ENCODE data around the gene RRBP1.
"Not testable (repeated sequence)": the region's sequence is repeated elsewhere in the genome, so short reads cannot be mapped to it uniquely, and the experiment has no call there.

The RRBP1 gene

DNA sequence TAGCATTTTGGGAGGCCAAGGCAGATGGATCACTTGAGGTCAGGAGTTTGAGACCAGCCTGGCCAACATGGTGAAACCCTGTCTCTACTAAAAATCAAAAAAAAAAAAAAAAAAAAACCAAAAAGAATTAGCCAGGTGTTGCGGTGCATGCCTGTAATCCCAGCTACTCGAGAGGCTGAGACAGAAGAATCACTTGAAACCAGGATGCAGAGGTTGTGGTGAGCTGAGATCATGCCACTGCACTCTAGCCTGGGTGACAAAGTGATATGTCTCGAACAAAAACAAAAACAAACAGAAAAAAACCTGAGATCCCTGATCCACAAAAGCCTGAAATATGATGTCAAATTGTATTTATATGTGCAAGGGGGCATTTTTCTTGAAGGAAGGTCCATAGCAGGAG, 25.9 kb upstream of the RRBP1 start:
- DNase-seq: not testable (repeated sequence)

DNA sequence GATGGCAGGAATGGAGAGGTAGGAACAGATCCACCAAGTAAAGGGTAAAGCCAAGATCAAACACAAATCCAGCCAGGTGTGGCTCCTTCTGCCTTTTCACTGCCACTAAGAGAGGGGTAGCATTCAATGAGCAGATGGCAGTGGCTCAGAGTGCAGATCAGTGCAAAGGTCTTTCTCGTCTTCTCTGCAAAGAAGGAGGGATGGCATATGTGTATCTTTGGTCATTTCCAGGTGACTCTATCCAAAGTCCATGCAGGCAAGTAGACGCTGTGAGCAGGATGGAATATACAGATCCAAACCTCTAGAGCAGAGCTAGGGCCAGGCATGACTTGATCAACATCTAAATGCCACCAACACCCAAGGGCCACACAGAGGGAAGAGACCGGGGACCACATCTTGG, 24.6 kb upstream of the RRBP1 start:
- DNase-seq: no peak

DNA sequence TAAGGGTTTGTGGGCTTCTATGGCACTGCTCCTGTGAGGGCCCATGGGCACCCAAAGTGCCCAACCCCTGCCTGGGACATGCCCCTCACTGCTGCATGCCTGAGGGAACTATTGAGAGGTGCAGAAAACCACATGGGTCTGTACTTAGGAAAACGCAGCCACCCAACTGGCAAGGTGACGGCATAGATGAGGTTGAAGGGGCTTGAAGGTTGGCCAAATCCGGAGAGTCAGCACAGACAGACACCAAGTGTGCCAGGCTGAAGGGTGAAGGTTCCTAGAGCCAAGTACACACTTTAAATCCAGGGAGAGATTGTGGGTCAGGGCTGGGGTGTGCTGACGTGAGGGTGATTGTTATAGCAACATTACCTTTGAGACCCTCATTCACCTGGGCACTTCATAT, 23.9 kb upstream of the RRBP1 start:
- DNase-seq: no peak

DNA sequence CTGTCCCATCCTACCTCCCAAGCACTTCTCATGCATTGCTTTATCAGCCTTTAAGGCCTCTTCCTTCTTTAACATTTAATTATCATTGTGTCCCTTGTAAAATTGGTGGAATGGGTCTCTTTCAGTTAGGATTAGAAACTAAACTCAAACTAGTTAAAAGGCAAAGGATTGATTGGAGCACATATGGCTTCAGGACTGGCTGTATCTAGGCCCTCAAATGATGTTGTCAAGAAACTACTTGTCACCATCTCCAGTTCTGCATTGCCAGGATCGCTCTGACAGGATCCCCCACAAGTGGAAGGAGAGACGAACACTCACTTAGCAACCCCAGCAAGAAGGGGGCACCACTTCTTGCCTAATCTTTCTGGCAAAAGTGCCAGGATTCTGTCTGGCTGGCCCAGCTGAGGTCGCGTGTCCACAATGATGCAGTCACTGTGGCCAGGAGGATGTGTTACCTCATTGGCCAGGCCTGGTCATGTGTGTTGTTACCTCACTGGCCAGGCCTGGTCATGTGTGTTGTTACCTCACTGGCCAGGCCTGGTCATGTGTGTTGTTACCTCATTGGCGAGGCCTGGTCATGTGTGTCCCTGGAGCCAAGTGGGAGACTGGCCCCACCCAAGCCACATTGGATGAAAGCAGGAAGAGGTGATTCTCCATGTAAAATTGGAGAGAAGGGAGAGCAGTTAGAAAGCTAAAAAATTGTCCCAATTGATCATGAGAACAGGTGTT, 22.7 kb upstream of the RRBP1 start:
- DNase-seq: no peak

DNA sequence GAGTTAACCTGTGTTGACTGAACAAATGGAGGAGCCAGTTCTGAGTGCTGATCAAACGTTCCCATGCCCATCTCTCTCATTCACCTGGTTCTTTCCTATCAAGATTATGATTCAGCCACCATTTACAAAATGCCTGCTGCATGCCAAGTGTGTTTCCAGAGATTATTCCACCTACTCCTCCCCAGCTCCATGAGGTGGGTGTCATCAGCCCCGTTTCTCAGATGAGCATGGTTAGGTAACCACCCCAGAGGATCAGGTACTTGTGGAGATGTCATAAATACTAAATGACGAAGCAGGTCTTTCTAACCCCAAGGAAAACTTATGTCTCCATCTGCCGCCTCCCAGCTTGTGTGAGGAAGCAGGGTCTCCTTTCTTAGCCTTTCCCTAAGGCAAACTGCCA, 19.8 kb upstream of the RRBP1 start:
- no peak for DNase-seq

DNA sequence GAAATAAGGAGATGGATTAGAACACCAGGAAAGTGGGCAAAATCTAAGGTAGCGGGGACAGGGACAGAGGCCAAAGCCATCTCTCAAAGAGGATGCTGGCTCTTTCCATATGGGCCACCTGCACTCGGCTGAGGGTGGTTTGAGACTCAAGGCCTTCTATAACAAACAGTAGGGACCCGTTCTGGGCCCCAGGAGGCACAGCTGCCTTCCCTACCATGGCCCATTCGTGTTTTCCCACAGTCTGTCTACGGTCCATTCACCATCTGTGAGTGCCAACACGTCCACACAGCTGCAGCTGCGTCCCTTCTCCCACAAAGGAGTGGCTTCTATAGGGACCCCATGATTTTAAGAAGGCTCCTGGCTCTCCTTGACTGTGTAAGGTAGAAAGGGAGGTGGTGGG, 18.6 kb upstream of the RRBP1 start:
- no peak for DNase-seq

DNA sequence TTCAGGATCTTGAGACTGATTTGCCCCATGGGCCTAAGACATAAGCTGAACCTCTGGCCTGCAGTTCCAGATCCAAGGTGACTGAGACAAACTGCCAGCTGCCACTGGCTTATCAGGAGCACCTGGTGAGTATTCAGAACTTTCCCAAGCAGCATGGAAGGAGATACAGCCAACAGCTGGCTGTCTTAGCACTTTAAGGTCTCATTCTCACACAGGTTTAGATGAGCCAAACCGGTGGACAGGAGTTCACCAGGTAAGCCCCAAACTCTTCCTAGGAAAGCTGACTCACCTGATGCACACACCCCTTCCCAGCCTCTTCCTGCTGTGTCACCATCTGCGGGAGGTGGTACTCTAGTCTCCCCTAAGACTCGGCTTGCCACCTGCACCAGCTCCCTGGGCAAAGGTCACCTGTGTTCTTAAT, 17.9 kb upstream of the RRBP1 start, which contains the start of gene BANF2:
BANF2 (plus strand) TSS at position 36 of the 421 bp plus-strand sequence. CDS start 25,060 bp downstream, outside the sequence.
- DNase-seq: no peak

DNA sequence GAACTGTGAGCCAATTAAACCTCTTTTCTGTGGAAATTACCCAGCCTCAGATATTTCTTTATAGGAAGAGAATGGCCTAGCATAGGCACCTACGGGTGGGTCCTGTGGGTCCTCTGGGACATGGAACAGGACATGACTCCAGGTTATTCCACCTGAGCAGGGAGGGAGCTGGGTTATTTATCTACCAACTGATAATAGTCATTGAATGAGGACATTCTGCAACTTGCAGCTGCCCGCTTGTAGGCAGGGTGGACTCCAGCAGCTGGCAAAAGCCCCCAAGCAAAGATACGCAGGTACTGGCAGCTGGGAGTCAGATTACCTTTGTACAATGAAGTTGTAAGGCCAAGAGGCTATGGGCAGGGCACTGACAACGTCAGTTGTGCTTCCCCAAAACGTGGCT, 16.3 kb upstream of the RRBP1 start:
- peak in 1 of 3 experiments; percentile 57 for DNase-seq

DNA sequence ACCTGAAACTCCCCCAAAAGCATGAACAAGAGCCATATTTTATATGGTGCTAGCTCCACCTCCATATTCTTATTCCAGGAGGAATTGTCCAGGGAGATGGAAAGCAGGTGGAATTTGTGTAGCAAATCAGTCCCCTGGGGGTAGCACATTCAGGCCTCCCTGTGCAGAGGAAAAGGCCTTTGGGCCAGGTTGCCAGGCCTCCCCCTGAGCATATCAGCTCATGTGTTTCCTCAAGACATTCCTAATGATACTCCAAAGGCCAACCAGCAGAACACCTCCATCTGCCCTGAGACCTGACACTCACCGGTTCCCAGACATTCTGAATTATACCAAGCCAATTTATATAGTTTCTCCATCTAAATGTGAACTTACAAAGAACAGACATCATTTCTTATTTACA, 15.1 kb upstream of the RRBP1 start:
- DNase-seq: no peak

DNA sequence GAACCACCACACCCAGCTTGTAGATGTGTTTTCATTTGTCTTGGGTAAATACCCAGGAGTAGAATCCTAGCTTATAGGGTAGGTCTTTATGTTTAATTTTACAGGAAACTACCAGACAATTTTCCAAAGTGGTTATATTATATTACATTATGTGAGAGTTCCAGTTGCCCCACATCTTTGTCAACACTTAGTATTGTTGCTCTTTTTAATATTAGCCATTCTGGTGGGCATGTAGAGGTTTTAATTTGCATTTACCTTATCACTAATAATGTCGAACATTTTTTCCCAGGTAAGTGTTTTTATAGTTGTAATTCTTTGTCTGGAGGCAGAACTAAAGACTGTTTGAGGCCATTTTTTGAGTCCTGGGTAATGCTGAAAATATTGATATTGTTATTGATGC, 14.2 kb upstream of the RRBP1 start:
- DNase-seq: no peak

DNA sequence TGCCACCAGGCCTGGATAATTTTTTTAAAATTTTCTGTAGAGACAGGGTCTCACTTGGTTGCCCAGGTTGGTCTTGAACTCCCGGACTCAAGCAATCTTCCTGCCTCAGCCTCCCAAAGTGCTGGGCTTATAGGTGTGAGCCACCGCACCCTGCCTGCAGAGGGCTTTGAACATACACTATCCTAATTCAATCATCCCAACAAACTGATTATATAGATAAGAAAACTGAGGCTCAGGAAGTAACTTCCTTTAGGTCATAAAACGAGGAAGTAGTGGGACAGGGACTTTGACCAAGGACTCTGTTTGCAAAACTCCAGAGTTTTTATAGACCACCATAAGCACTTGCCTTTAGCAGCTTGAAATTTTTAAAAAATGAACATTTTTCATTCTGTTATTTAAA, 12.7 kb upstream of the RRBP1 start:
- no peak for DNase-seq

DNA sequence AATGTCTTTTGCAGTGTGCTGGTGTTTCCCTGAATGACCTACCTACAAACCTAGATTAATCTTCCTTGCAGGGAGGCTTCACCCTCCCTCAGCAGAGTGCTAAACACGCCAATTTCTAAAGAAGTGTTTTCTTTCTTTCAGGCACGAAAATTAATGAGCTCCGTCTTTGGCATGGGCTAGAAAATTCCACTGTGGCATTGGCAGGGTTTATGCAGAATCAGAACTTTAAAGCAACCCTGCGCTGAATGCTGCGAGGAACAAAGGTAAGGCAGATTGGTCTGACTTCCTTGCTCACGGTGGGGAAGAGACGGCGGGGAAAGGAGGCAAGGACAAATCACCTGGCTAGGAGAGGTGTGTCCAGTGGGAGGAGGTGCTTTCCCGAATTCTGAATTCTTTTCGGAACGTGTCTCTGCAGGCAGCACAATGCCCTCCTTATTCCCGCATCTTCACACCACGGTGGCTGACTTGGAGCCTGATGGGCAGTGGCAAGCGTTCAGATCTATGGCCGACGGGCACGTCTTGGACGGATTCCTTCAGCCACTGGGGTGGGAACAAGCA, 11.5 kb upstream of the RRBP1 start:
- no peak for DNase-seq

DNA sequence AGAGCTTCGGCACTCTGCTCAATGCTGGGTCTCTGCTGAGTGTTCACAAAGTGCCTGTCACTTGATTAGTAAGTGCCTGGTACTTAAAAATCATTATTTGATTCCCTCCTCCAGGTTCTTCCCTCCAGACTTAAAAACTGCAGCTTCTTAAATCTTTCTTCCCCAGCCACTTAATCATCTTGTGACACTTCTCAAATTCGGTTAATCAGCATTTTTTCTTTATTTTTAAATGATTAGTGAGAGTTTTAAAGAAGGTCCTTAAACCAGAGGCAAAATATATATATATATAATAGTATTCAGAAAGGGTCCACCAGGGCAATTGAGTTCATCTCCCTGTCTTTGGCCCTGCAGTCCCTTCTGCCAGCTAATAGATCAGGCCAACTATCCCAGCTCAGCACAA, 9.7 kb upstream of the RRBP1 start:
- no peak for DNase-seq

DNA sequence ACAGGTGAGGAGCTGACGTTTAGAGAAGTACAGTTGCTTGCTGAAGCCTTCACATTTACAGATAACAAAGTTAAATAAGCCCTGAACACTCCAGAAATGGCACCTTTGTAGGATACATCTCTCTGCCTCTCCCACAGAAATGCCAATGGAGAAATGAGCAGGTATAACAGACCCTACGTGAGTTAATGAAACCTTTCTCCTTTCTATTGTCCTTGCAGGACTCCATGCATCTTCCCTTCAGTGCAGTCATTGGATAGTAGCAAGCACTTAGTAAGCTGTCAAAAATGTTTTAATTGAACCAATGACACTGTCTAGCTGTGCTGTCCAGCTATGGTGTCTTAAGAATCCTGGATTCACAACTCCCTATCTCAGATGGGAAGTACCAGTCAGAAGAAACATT, 8.1 kb upstream of the RRBP1 start:
- DNase-seq: no peak

DNA sequence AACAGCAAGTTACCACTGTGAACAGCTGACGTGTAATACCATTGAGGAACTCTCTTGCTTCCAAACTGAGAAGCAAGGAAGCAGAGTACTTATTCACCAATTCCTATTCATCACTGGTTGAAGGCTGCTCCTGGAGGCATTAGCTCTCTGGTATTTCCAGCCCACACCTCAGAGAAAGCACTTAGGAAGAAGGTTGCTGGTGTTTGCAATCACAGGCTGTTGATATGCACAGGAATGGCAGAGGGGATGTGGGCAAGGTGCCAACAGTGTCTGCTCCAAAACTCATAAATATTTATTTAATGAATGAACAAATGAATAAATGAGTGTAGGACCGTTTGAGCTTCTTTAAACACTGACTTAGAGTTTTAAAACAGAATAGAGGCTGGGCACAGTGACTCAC, 6.9 kb upstream of the RRBP1 start:
- peak in 1 of 3 experiments; percentile 10 for DNase-seq

DNA sequence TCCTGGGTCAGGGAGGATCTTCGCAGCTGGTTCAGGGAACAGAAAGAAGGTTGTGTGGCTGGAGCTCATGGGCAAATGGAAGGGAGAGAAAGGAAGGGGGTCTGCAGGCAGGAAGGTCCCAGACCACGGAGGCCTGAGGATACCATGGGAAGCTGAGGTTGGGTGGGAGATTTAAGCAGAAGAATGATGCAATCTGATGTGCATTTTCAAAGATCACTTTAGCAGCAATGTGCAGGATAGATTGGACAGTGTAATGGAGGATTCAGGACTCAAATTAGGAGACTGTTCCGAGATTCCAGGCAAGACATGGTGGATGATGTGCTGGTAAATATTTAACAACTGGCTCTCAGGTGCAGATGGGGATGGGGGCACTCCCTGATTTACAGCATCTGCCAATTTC, 5.8 kb upstream of the RRBP1 start:
- DNase-seq: no peak

DNA sequence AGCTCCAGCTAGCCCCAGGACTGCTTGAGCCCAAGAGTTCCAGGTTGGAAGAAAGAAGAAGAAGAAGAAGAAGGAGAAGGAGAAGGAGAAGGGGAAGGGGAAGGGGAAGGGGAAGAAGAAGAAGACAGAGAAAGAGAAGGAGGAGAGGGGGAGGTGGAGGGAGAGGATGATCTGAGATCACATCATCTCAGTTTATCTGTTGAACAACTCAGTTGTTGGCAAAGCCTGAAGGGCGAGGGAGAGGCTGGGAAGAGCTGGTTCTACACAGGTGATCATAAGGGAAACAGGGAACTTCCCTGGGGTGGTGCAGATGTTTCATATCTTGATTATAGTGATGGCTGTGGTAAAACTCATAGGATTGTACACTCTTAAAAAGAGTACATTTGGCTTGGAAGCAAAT, 3.1 kb upstream of the RRBP1 start:
- peak in 1 of 3 experiments; percentile 38 for DNase-seq

DNA sequence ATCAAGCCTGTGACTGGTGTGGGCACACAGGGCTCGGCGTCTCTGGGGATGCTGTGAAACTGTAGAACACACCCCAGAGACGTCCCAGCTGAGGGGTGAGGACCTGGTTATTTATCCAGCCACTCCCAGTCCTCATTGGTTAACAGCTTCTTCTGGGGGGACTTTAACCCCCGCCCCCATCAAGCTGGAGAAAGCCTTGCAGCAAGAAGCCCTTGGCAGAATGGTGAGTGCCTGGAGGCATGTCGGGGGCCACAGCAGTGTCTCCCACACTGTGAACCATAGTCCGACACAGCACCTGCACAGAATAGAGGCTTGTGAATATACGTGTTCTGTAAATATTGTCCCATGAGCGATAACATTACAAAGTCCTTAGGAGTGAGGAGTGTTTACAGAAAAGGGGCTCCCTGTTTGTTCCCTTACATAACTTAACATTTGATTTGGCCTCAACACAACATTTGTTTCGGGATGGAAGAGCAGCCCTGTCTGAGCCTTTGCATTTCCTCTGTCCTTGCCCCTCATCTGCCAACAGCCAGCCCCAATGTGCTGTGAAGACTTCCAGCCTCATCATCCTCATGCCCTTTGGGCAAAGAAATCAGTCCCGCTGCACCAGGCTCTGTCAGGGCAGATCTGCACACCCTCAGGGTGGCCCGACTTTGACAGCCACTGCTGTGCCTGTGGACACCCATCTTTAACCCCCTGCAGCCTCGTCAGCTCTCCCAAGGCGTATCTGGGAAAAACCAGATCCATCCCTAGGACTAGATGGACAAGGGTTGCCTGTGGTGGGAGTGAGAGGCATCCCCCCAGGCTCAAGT, 2.2 kb upstream of the RRBP1 start:
- DNase-seq: no peak

DNA sequence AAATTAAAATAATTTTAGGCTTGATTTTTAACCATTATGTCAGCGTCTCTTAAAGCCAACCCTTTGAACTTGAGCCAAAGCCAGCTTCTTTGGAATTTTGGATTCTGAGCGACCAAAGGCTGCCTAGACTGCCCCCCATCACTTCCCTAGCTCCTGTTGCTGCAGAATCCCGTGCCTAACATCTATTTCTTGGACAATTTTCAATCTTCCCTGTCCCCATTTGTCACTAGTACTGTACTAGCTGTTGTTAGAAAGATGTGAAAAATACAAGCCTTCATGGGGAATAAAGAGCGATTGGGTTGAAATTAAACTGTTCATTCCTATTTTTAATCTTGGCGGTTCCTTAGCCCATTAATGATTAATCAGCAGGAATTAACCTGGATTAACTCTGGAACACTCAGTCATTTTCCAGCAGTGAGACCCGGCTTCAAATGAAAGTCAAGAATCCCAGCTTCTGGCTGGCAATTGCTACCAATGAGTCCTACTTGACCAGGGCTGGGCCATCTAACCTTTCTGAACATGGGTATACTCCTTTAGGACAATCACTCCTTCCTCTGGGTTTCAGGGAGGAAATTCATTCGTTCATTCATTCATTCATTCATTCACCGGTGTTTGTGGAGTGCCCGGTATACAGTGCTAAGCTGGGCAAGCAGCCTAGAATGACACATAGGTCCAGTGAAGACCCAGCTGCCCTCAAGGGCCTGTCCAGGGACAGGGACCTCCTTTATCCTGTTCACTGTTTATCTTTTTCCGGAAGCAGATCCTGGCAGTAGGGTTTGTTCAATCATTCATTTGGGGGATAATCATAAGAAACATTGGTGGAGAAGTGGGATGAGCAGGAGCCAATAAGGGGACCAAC, 1.4 kb upstream of the RRBP1 start:
- DNase-seq: no peak

DNA sequence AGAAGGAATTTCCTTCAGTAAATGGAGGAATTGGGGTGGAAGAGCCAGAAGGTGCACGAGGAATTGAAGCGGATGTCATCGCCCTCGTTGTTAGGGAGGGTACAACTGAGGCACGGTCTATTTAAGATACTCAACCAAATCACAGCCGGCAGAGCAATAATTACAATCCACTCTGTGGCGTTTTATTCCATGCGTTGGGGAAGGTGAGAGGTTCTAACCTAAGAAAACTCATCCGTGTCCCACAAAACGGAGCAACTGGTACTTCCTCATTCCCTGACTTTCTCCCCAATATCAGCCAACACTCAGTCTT, 802 bp upstream of the RRBP1 start:
- DNase-seq: no peak

DNA sequence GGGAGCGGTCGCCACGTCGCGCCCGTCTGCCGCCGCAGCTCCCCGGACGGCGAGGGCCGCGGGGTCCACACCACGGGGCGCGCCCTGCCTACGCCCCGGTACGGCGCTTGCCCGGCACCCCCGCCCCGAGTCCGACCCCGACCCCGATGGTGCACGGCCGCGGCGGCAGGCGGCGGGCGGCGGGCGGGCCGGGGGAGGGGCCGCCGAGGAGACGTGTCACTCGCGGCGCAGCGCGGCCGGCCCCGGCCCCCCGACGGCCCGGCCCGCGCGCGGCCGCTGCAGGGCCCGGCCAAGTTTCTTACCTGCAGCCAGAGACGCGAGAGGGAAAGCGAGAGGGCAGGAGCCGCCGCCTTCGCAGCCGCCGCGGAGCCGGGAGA, 328 bp downstream of the RRBP1 start:
- peak in 1 of 3 experiments; percentile 59 for DNase-seq

DNA sequence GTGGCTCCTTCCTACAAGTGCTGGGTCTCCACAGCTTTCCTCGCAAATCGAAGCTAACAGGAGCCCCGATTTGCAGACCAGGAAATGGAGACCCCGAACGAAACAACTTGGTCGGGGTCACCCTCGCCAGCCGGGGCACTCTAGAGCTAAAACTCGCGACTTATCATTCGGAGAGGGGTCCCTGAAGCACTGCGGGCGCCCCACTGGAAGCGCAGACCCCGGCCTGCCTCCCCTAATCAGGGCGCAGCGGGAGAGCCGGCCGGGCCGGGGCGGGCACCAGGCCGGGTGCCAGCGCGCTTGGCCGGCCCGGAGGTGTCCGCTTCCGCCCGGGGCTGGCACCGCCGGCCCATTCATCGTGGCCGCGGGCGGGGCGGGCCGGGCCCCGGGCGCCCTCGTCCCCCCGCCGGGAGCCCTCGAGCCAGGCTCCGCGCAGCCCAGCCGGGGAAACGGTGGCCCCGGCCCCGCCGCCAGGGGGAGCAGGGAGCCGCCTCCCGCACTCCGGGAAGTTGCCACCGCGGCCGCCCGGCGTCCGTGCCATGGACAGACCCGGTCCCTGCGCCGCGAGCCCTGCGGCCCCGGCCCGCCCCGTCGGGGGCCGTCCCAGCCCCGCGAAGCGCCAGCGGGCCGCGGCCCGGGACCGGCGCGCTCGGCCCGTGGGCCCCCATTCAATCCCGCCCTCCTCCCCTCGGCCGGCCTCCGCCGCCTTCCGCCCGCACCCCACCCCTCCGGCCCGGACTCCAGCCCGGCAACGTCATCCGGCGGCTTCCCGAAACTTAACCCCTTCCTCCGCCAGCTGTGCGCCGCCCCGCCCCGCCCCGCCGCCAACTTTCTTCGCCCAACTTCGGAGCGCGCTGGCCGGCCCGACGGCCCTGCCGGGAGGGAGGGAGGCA, 961 bp downstream of the RRBP1 start:
- DNase-seq: peak; percentile 34 to 61 (median 47)
